Measurements from ENCODE around the gene ERBB4. TPM values are rescaled to one million over a fixed set of nuclear protein-coding genes. Genes with fewer than 3 reads are reported as not detected.

Gene ERBB4
- total and polyA plus RNA-seq, 10 of the 15 experiments (the other 5 are each of a cell fraction or from before 2014, with no cell fraction given): under 0.01 to 0.23 (median 0.01) TPM; not detected in 4

DNA sequence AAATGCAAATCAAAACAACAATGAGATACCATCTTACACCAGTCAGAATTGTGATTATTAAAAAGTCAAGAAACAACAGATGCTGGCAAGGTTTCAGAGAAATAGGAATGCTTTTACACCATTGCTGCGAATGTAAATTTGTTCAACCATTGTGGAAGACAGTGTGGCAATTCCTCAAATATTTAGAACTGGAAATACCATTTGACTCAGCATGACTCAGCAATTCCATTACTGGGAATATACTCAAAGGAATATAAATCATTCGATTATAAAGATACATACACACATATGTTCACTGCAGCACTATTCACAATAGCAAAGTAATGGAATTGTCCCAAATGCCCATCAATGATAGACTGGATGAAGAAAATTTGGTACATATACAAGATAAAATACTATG, 516.7 kb downstream of the ERBB4 start:
- Histone ChIP-seq H4K20me1 (ENCODE audit: control insufficient read depth, insufficient read depth) (no peaks in the 10 kb centered on the region), H3K27ac (ENCODE audit: control insufficient read depth, insufficient read depth) (no peak overlapping the region), H3K36me3 (ENCODE audit: control insufficient read depth in 2 of 2, insufficient read depth in 2 of 2, low read length in 1 of 2) (no peaks in the 10 kb centered on the region), H3K9me3 (replicated peaks; ENCODE audit: control insufficient read depth, insufficient read depth, low read length) (no peaks in the 10 kb centered on the region), H3K4me2 (ENCODE audit: control insufficient read depth, insufficient read depth) (no peak overlapping the region), H3K79me2 (ENCODE audit: control insufficient read depth, insufficient read depth, low read length) (no peaks in the 10 kb centered on the region), H3K4me1 (ENCODE audit: control insufficient read depth, insufficient read depth, low read length) (no peaks in the 10 kb centered on the region), H3K27me3 (replicated peaks in 1 of 2; ENCODE audit: control insufficient read depth in 2 of 2, insufficient read depth in 2 of 2, low read length in 1 of 2) (no peaks in the 10 kb centered on the region), H2AFZ (ENCODE audit: control insufficient read depth, low read depth, low read length) (no peak overlapping the region), H3K4me3 (no peak overlapping the region), H3K9ac (ENCODE audit: control insufficient read depth, insufficient read depth, low read length) (no peak overlapping the region)
- ATAC-seq: no peak
- ChIA-PET POLR2A (no interaction called here), RAD21 (ENCODE audit: unreplicated experiment) (interaction anchor here (1.9 kb wide), 1 partner anchor 11 kb away, joined by 4 read pairs; no protein-coding TSS in a partner anchor), CTCF (interaction anchor here (3.4 kb wide), 1 partner anchor 16 kb away, joined by 15 read pairs; no protein-coding TSS in a partner anchor), SMC1A (ENCODE audit: uncharacterized antibody, unreplicated experiment) (interaction anchor here (0.8 to 2.1 kb wide), 3 partner anchors 8 to 20 kb away, joined by 3 to 6 read pairs (median 6); no protein-coding TSS in a partner anchor)
- TF ChIP-seq, protein P1, sequence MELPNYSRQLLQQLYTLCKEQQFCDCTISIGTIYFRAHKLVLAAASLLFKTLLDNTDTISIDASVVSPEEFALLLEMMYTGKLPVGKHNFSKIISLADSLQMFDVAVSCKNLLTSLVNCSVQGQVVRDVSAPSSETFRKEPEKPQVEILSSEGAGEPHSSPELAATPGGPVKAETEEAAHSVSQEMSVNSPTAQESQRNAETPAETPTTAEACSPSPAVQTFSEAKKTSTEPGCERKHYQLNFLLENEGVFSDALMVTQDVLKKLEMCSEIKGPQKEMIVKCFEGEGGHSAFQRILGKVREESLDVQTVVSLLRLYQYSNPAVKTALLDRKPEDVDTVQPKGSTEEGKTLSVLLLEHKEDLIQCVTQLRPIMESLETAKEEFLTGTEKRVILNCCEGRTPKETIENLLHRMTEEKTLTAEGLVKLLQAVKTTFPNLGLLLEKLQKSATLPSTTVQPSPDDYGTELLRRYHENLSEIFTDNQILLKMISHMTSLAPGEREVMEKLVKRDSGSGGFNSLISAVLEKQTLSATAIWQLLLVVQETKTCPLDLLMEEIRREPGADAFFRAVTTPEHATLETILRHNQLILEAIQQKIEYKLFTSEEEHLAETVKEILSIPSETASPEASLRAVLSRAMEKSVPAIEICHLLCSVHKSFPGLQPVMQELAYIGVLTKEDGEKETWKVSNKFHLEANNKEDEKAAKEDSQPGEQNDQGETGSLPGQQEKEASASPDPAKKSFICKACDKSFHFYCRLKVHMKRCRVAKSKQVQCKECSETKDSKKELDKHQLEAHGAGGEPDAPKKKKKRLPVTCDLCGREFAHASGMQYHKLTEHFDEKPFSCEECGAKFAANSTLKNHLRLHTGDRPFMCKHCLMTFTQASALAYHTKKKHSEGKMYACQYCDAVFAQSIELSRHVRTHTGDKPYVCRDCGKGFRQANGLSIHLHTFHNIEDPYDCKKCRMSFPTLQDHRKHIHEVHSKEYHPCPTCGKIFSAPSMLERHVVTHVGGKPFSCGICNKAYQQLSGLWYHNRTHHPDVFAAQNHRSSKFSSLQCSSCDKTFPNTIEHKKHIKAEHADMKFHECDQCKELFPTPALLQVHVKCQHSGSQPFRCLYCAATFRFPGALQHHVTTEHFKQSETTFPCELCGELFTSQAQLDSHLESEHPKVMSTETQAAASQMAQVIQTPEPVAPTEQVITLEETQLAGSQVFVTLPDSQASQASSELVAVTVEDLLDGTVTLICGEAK (IDR thresholded peaks at IDR 0.05; ENCODE audit: borderline replicate concordance): no peak
- no peak for TF ChIP-seq YBX1 (IDR thresholded peaks at IDR 0.05)
- TF ChIP-seq MTA3 (IDR thresholded peaks at IDR 0.05; ENCODE audit: borderline replicate concordance, low read length): no peak
- TF ChIP-seq RAD51 (IDR thresholded peaks at IDR 0.05): no peak
- no peak for TF ChIP-seq SMC3 (IDR thresholded peaks at IDR 0.05; ENCODE audit: borderline replicate concordance, low read length)
- TF ChIP-seq PML (IDR thresholded peaks at IDR 0.05; ENCODE audit: low read length): no peak
- no peak for TF ChIP-seq NR2F1 (conservative IDR thresholded peaks at IDR 0.05)
- TF ChIP-seq, protein P2, sequence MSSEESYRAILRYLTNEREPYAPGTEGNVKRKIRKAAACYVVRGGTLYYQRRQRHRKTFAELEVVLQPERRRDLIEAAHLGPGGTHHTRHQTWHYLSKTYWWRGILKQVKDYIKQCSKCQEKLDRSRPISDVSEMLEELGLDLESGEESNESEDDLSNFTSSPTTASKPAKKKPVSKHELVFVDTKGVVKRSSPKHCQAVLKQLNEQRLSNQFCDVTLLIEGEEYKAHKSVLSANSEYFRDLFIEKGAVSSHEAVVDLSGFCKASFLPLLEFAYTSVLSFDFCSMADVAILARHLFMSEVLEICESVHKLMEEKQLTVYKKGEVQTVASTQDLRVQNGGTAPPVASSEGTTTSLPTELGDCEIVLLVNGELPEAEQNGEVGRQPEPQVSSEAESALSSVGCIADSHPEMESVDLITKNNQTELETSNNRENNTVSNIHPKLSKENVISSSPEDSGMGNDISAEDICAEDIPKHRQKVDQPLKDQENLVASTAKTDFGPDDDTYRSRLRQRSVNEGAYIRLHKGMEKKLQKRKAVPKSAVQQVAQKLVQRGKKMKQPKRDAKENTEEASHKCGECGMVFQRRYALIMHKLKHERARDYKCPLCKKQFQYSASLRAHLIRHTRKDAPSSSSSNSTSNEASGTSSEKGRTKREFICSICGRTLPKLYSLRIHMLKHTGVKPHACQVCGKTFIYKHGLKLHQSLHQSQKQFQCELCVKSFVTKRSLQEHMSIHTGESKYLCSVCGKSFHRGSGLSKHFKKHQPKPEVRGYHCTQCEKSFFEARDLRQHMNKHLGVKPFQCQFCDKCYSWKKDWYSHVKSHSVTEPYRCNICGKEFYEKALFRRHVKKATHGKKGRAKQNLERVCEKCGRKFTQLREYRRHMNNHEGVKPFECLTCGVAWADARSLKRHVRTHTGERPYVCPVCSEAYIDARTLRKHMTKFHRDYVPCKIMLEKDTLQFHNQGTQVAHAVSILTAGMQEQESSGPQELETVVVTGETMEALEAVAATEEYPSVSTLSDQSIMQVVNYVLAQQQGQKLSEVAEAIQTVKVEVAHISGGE (CRISPR knock-in tag; IDR thresholded peaks at IDR 0.05): no peak
- TF ChIP-seq CBFB (IDR thresholded peaks at IDR 0.05; ENCODE audit: low read depth): no peak
- TF ChIP-seq SIX5 (IDR thresholded peaks at IDR 0.05; ENCODE audit: low read depth, low read length, severe bottlenecking): no peak
- no peak for TF ChIP-seq CREB1 (IDR thresholded peaks at IDR 0.05; ENCODE audit: low read depth)
- TF ChIP-seq TCF3 (IDR thresholded peaks at IDR 0.05; ENCODE audit: borderline replicate concordance, insufficient read depth, low read depth, low read length): no peak
- no peak for FAIRE-seq
- intact Hi-C loops (cut with micrococcal nuclease; ENCODE audit: unreplicated experiment) (no loop called here), in situ Hi-C loops (cut with MboI) (no loop called here)
- WGBS (ENCODE audit: insufficient coverage, insufficient replicate concordance, low lambda C conversion rate, missing lambda C conversion rate): 34% methylated on average over 2 of the region's 2 CpGs
- BruUV-seq (replicated peaks): no TSS peak
- DNase-seq (ENCODE audit: low read depth, low spot score): no peak
